ENCODE data around the gene FAM111B. TPM values are rescaled to one million over a fixed set of nuclear protein-coding genes. Genes with fewer than 3 reads are reported as not detected.

Gene FAM111B
- total and polyA plus RNA-seq, 2 of the 8 experiments (the other 6 are each of a cell fraction or from before 2014, with no cell fraction given), result 4.8 to 38.1 TPM

DNA sequence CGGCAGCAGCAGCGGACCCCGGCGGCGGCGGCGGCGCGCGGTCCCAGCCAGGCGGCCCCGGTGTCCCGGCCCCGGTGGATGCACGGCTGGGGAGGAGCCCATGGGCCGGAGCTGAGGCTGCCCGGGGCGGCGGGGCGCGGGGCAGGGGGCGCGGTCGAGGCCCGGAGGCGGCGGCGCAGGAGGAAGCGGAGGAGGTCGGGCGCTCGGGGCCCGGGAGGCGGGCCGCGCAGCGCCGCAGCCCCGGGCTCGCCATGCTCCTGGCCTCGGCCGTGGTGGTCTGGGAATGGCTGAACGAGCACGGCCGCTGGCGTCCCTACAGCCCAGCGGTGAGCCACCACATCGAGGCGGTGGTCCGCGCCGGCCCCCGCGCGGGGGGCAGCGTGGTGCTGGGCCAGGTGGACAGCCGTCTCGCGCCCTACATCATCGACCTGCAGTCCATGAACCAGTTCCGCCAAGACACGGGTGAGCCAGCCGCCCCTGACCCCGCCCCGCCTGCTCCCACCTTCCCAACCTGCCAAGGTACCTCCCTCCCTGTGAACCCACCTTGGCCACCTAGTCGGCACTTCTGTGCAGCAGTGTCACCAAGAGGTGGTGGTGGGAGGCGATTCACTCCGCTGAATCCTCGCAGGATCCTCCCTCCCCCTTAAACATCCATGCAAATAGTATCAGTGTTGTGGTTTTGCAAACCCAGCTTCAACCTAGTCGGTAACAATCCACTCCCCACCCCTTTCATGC, 65.5 kb downstream of the FAM111B start (continued):
- TF ChIP-seq, protein P1, sequence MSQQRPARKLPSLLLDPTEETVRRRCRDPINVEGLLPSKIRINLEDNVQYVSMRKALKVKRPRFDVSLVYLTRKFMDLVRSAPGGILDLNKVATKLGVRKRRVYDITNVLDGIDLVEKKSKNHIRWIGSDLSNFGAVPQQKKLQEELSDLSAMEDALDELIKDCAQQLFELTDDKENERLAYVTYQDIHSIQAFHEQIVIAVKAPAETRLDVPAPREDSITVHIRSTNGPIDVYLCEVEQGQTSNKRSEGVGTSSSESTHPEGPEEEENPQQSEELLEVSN (IDR thresholded peaks at IDR 0.05), result no peak
- no peak for TF ChIP-seq RFX5 (IDR thresholded peaks at IDR 0.05; ENCODE audit: borderline replicate concordance, low read depth, low read length)
- no peak for TF ChIP-seq JUN (IDR thresholded peaks at IDR 0.05; ENCODE audit: low read depth, low read length)
- no peak; a peak in 1 of 3 replicates for TF ChIP-seq POLR2A (IDR thresholded peaks at IDR 0.05; ENCODE audit: control extremely low read depth in 1 of 2, low read depth in 2 of 2, low read length in 2 of 2)
